NK-92 treated with Interleukin-12 subunit alpha and Interleukin-12 subunit beta, amount 100 ng/mL, for 24 hours (cell line): ENCODE data around the gene FOXP1.
"Not testable (repeated sequence)": the region's sequence is repeated elsewhere in the genome, so short reads cannot be mapped to it uniquely, and the experiment has no call there.

Experiments used
- DNase-seq: peaks from one replicate; lab custom pipeline; 2025; lab: John Stamatoyannopoulos, UW

FOXP1 gene

DNA sequence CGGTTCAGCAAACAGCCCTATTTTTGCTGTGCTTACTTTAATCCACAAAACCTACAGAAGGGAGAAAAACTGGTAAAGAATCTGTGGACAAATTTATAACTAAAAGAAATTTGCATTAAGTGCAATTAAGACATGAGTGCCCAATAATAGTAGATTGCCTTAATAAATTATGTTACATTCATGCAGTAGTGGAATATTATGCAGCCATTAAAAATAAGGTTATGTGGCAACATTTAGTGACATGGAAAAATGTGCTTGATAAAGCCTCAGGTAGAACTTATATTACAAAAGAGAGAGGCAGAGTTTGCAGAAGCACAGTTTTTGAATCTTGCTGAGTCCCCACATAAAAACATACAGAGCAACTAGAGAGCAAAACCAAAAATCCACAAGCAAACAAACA lies 253.0 kb downstream of the FOXP1 start:
- no peak for DNase-seq

GRCh38 chr3:71329817-71330216 lies 253.7 kb downstream of the FOXP1 start:
- DNase-seq, result no peak

GRCh38 chr3:71328926-71329325 lies 254.6 kb downstream of the FOXP1 start:
- no peak for DNase-seq

- DNase-seq, result no peak
Observed at GRCh38 chr3:71327936-71328335, 255.6 kb downstream of the FOXP1 start.

- DNase-seq, result no peak
Observed at GRCh38 chr3:71325715-71326114, 257.8 kb downstream of the FOXP1 start.

DNA sequence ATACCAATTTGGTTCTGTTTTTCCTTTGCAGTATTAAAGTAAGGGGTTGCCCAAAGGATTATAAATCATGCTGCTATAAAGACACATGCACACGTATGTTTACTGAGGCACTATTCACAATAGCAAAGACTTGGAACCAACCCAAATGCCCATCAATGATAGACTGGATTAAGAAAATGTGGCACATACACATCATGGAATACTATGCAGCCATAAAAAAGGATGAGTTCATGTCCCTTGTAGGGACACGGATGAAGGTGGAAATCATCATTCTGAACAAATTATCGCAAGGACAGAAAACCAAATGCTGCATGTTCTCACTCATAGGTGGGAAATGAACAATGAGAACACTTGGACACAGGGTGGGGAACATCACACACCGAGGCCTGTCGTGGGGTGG lies 259.3 kb downstream of the FOXP1 start:
- DNase-seq, result not testable (repeated sequence)

GRCh38 chr3:71323558-71323957 lies 260.0 kb downstream of the FOXP1 start:
- DNase-seq, result no peak

DNA sequence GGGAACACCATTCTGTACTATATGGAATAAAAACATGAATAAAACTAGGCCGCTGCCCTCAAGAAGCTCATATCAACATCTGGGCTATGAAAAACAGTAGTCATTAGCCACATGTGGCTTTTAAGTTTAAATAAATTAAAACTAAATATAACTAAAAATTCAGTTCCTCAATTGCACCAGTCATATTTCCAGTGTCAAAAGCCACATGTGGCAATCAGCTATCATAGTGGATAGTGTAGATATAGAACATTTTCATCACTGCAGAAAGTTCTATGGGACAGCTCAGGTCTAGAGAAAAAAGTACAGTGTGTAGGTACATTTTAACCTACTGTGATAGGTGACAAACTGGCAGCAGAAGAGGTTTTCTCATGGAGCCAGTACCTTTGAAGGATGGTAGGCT lies 261.4 kb downstream of the FOXP1 start:
- no peak for DNase-seq

GRCh38 chr3:71319771-71320170 lies 263.8 kb downstream of the FOXP1 start:
- no peak for DNase-seq

GRCh38 chr3:71318458-71318827 lies 265.1 kb downstream of the FOXP1 start:
- DNase-seq, result no peak

- DNase-seq, result no peak
Observed at GRCh38 chr3:71317749-71318457, 265.6 kb downstream of the FOXP1 start.

DNA sequence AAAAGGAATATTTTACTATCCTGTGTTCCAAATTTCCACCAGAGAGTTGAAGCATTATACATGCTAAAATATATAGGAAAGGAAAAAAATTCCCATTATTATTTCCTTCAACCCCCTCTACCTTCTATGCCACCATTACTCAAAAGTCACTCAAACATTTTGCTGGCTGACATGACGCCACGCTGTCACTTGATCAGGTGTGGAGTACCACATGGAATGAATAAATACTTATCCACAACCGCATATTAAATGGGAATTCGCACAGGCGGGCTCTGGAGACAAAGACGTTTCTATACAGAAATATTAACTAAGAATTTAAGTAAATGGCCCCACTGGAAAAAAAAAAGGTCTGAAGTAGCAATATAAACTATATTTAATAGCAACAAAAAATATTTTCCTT lies 266.4 kb downstream of the FOXP1 start:
- no peak for DNase-seq

DNA sequence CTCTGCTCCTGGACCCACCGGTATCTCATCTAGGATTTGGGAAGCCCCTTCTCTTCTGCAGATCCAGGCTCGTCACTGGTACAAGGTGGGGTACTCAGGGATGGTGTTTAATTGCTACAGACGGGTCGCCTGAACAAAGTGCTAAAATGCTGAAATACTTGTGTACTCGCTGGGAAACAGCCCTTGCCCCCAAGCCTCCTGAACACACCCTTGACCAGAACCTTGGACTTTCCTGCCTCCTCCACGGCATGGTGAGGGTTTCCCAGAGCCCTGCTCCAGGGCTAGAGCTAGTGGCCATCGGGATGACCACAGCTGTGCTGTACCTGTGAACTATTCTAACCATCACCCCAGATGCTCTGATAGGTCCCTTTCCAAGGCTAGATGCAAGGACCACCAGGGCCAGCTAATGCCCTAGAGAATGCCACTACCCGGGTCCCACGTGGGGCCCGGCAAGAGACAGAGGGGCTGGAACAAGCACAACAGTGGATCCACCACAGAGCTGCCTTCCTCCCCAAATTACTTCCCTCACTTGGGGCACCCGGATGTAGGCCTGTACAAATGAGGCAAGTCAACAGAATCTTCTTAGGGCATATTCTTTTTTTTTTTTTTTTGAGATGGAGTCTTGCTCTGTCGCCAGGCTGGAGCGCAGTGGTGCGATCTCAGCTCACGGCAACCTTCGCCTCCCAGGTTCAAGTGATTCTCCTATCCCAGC lies 267.3 kb downstream of the FOXP1 start:
- no peak for DNase-seq

DNA sequence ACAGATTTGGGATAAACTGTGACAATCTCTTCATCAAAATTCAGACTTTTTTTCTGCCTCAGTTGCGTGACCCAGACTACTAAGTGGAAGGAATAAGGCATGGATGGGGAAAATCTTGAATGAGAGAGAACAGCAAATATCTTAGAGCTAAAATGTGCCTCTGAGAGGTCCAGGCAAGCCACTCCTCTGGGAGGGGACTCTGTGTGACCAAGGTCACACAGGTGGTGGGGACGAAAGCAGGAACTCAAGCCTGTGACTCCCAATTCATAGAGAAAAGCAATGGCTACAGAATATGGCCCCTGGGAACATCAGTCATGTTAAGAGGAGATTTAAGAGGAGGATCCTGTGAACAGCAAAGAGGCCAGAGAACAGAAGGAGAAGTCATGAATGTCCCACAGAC lies 268.1 kb downstream of the FOXP1 start:
- no peak for DNase-seq

- DNase-seq, result no peak
Observed at GRCh38 chr3:71313844-71314243, 269.7 kb downstream of the FOXP1 start.

DNA sequence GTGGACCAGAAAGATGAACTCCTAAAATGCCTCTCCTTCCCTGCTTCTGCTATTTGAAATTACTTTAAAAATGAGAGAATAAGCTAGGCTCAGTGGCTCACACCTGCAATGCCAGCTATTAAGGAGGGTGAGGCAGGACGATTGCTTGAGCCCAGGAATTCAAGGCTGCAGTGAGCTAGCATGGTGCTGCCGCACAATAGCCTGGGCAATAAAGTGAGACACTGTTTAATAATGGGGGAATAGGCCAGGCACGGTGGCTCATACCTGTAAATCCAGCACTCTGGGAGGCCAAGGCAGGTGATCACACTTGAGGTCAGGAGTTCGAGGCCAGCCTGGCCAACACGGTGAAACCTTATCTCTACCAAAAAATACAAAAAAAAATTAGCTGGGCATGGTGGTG lies 271.1 kb downstream of the FOXP1 start:
- no peak for DNase-seq

DNA sequence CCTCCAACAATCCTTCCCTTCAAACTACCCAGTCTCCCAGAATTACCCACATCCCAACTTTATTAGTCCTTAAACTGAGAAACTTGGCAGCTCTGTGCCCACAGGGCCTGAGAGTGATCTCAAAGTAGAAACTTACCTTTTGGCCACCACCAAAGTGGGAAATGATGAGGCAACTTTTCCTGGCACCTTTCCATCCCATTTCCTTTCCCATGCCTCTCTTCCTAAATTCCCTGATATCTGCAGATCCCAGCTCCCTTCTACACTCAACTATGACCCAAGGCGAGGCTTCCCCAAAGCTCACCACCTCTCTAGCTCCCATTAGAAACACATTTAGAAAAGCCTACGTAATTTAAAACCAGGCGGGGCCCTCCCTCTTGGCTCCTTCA lies 271.9 kb downstream of the FOXP1 start:
- DNase-seq, result no peak

GRCh38 chr3:71310980-71311660 lies 272.4 kb downstream of the FOXP1 start:
- DNase-seq, result no peak

GRCh38 chr3:71310359-71310979 lies 273.1 kb downstream of the FOXP1 start:
- DNase-seq, result no peak

- no peak for DNase-seq
Observed at GRCh38 chr3:71309886-71310285, 273.6 kb downstream of the FOXP1 start.

GRCh38 chr3:71309342-71309741 lies 274.2 kb downstream of the FOXP1 start:
- no peak for DNase-seq

- no peak for DNase-seq
Observed at GRCh38 chr3:71308836-71309235, 274.7 kb downstream of the FOXP1 start.
